ENCODE data around the gene GEMIN4.

GRCh38 chr17:731644-732066 lies 20.4 kb downstream of the GEMIN4 start:
- no peak for TF ChIP-seq EZH2 (IDR thresholded peaks at IDR 0.05; ENCODE audit: low read length)
- TF ChIP-seq, protein P1, sequence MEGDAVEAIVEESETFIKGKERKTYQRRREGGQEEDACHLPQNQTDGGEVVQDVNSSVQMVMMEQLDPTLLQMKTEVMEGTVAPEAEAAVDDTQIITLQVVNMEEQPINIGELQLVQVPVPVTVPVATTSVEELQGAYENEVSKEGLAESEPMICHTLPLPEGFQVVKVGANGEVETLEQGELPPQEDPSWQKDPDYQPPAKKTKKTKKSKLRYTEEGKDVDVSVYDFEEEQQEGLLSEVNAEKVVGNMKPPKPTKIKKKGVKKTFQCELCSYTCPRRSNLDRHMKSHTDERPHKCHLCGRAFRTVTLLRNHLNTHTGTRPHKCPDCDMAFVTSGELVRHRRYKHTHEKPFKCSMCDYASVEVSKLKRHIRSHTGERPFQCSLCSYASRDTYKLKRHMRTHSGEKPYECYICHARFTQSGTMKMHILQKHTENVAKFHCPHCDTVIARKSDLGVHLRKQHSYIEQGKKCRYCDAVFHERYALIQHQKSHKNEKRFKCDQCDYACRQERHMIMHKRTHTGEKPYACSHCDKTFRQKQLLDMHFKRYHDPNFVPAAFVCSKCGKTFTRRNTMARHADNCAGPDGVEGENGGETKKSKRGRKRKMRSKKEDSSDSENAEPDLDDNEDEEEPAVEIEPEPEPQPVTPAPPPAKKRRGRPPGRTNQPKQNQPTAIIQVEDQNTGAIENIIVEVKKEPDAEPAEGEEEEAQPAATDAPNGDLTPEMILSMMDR (optimal IDR thresholded peaks at IDR 0.05 in 1 of 3, IDR thresholded peaks at IDR 0.05 in 1 of 3, conservative IDR thresholded peaks at IDR 0.05 in 1 of 3; ENCODE audit: extremely low read depth in 1 of 3, insufficient read depth in 2 of 3, low read length in 3 of 3): no peak

Data from keratinocyte (primary cell).